Omental fat pad (tissue), 4 donors: ENCODE results near the gene HEATR5A. TPM values are rescaled to one million over a fixed set of nuclear protein-coding genes. Genes with fewer than 3 reads are reported as not detected.

Experiments used
- ATAC-seq: fragments of 150-250 bp; one replicate; pipeline ENCODE4 v1.9.1; 2016; ENCODE audit warnings: mild to moderate bottlenecking, moderate library complexity; ENCODE audit not compliant: low FRiP score
- DNase-seq: peaks from one replicate; pipeline ENCODE4 v3.0.0-alpha.2; 2019; ENCODE audit warnings: low spot score
- total RNA-seq, 4 donors: library from RNA; depleted of rRNA; stranded (reverse); fragments of >200 nt; gene quantifications; one replicate each; pipeline ENCODE4 v1.1.0, GENCODE V29; 2016
- TF ChIP-seq, protein P1 (sequence below), 3 donors: fragments of 450-650 bp; IDR thresholded peaks; one replicate each; pipeline ENCODE4 v1.5.1; 2016 to 2017; ENCODE audit warnings: antibody characterized with exemption in 3 of 3, mild to moderate bottlenecking in 3 of 3, moderate library complexity in 2 of 3

Gene HEATR5A
- total RNA-seq, 4 donors from 2014 or later = 29.4 to 41.8 (median 31.9) TPM

GRCh38 chr14:31426663-31427062, 6.3 kb upstream of the HEATR5A start:
- ATAC-seq = no peak
- TF ChIP-seq, protein P1, sequence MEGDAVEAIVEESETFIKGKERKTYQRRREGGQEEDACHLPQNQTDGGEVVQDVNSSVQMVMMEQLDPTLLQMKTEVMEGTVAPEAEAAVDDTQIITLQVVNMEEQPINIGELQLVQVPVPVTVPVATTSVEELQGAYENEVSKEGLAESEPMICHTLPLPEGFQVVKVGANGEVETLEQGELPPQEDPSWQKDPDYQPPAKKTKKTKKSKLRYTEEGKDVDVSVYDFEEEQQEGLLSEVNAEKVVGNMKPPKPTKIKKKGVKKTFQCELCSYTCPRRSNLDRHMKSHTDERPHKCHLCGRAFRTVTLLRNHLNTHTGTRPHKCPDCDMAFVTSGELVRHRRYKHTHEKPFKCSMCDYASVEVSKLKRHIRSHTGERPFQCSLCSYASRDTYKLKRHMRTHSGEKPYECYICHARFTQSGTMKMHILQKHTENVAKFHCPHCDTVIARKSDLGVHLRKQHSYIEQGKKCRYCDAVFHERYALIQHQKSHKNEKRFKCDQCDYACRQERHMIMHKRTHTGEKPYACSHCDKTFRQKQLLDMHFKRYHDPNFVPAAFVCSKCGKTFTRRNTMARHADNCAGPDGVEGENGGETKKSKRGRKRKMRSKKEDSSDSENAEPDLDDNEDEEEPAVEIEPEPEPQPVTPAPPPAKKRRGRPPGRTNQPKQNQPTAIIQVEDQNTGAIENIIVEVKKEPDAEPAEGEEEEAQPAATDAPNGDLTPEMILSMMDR (IDR thresholded peaks at IDR 0.05) = no peak

DNA sequence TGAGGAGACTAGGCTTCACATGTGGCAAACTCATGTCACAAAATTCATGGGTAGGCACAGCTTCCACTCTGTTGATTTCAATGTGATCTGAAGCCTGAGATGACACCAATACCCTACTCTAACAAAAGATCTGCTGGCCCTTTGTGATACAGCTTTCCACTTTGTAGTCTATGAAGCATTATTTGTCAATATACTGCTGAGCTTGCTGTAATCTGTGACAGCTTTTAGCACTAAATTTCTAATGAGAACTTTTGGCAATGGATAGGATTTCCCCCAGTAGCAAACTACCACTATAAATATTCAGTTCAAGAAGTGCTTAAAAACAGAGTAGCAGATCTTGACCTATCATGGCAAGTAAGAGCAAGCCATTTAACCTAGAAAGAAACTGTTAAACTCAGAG, 5.6 kb upstream of the HEATR5A start:
- no peak for DNase-seq

More at GRCh38 chr14:31426663-31427062, 6.3 kb upstream of the HEATR5A start:
- no peak for DNase-seq

DNA sequence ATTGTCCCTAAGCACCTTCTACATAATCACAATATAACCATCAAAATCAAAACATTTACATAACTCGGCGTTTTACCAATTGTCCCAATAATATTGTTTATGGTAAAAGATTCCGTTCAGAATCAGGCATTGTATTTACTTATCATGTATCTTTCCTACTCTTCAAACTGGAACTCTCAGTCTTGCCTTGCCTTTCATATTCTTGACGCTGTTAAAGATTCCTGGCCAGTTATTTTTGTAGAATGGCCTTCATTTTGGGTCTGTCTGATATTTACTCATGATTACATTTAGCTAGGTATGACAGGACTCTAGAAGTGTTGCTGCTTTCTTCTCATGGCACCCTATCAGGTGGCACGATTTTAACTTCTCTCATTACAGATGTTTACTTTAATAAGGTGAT, 850 bp upstream of the HEATR5A start:
- TF ChIP-seq, protein P1 (IDR thresholded peaks at IDR 0.05) = no peak
- no peak for DNase-seq

More for the DNA sequence above, 5.6 kb upstream of the HEATR5A start:
- no peak for ATAC-seq
- TF ChIP-seq, protein P1 (IDR thresholded peaks at IDR 0.05) = no peak

DNA sequence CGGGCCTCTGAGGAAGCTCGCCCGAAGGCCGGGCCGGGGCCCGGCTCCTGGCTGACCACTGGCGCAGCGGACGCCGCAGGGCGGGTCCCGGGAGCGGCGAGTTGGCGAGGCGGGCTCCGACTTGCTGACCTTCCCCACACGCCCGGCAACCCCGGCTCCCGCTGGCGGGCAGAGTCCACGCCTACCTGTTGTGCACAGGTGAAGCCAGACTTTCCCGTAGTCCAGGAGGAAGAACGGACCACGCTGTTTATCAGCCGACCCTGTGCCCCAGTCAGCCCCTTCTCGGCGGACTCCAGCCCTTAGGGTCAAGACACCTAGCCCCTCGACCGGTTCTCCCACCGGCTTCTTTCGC, 407 bp downstream of the HEATR5A start:
- DNase-seq (no peak), ATAC-seq (peak; percentile 69)
- TF ChIP-seq, protein P1 (IDR thresholded peaks at IDR 0.05) = no peak

More for the DNA sequence above, 850 bp upstream of the HEATR5A start:
- ATAC-seq = no peak

GRCh38 chr14:31419179-31419966, 977 bp downstream of the HEATR5A start:
- DNase-seq (no peak), ATAC-seq (no peak)
- TF ChIP-seq, protein P1 (IDR thresholded peaks at IDR 0.05) = no peak

DNA sequence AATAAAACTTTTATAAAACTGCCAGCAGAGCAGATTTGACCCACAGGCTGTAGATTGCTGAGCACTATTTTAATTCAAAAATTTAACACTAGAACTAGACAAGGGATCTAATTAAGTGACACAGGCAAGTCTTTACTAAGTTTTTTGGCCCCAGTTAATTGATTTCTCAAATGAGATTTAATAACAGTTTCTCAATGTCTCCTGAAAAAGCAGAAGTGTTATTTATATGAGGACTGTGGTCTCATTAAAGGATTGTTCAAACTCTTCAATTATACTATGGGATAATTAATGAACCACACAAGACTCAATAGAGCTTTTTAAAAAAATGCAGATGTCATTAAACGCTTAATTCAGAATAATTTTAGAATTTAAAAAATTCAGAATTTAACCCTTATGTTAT, 1.9 kb downstream of the HEATR5A start:
- DNase-seq (no peak), ATAC-seq (no peak)
- TF ChIP-seq, protein P1 (IDR thresholded peaks at IDR 0.05) = no peak
